Large intestine (tissue), 3 donors: ENCODE measurements around the gene CASP2. TPM values are rescaled to one million over a fixed set of nuclear protein-coding genes. Genes with fewer than 3 reads are reported as not detected.

Experiments
- DNase-seq, 2 donors: peaks; one replicate each; pipeline versions ENCODE4 v3.0.0 to v3.0.0-alpha.2; 2013
- H3K27ac ChIP-seq: one replicate; pipeline ENCODE4 v1.5.1; 2013; ENCODE audit warnings: low read length
- H3K27me3 ChIP-seq: 2 replicates; pipeline ENCODE4 v1.6.1; 2013; ENCODE audit warnings: low read length; ENCODE audit not compliant: control insufficient read depth, insufficient read depth
- H3K36me3 ChIP-seq: 2 replicates; pipeline ENCODE4 v1.6.1; 2013; ENCODE audit warnings: low read length; ENCODE audit not compliant: control insufficient read depth, insufficient read depth
- H3K4me1 ChIP-seq: one replicate; pipeline ENCODE4 v1.6.1; 2013; ENCODE audit warnings: low read length; ENCODE audit not compliant: control insufficient read depth, insufficient read depth
- H3K4me3 ChIP-seq: one replicate; pipeline ENCODE4 v1.5.1; 2013; ENCODE audit warnings: low read length
- H3K9me3 ChIP-seq: one replicate; pipeline ENCODE4 v1.6.1; 2013; ENCODE audit warnings: mild to moderate bottlenecking, low read depth, low read length, moderate library complexity; ENCODE audit not compliant: control insufficient read depth
- WGBS: methylation state at CpG from one replicate; pipeline ENCODE4 v1.1.5; 2013; ENCODE audit warnings: low lambda C conversion rate; ENCODE audit not compliant: insufficient coverage; 5-methylcytosine and 5-hydroxymethylcytosine counted together
- polyA plus RNA-seq: library from polyadenylated mRNA; unstranded; fragments of 120-200 nt; gene quantifications from one replicate; pipeline ENCODE4 v1.2.1, GENCODE V29; 2013

CASP2 gene
- polyA plus RNA-seq, 1 donor: 29.4 TPM

GRCh38 chr7:143327903-143328302, 39.8 kb downstream of the CASP2 start:
- no peak for DNase-seq
- Histone ChIP-seq H3K4me1 (peaks cover 4% of the 10 kb centered on the region), H3K4me3 (no peak overlapping the region), H3K27ac (no peak overlapping the region), H3K9me3 (no peaks in the 10 kb centered on the region), H3K36me3 (no peaks in the 10 kb centered on the region), H3K27me3 (no peaks in the 10 kb centered on the region)
- WGBS: no CpG with 5 or more reads among the region's 5 CpGs

- no peaks in the 10 kb centered on the region for H3K36me3 ChIP-seq
- no peaks in the 10 kb centered on the region for H3K27me3 ChIP-seq
- no peaks in the 10 kb centered on the region for H3K4me1 ChIP-seq
- H3K27ac ChIP-seq: no peak overlapping the region
- H3K4me3 ChIP-seq: no peak overlapping the region
- 92% methylated on average over 7 of the region's 10 CpGs for WGBS
- no peaks in the 10 kb centered on the region for H3K9me3 ChIP-seq
- DNase-seq: no peak
Observed at GRCh38 chr7:143329471-143330170, 41.5 kb downstream of the CASP2 start.

- Histone ChIP-seq H3K9me3 (no peaks in the 10 kb centered on the region), H3K27me3 (no peaks in the 10 kb centered on the region), H3K36me3 (no peaks in the 10 kb centered on the region), H3K4me1 (no peaks in the 10 kb centered on the region), H3K4me3 (no peak overlapping the region), H3K27ac (no peak overlapping the region)
- no peak for DNase-seq
- 94% methylated on average over 3 of the region's 8 CpGs for WGBS
Observed at GRCh38 chr7:143331179-143331801, 43.1 kb downstream of the CASP2 start.

- no peaks in the 10 kb centered on the region for H3K36me3 ChIP-seq
- WGBS: 71% methylated on average over 1 of the region's 1 CpG
- no peak overlapping the region for H3K4me3 ChIP-seq
- no peak for DNase-seq
- H3K4me1 ChIP-seq: no peaks in the 10 kb centered on the region
- H3K27me3 ChIP-seq: peaks cover 6% of the 10 kb centered on the region
- no peak overlapping the region for H3K27ac ChIP-seq
- no peaks in the 10 kb centered on the region for H3K9me3 ChIP-seq
Observed at GRCh38 chr7:143334244-143334643, 46.1 kb downstream of the CASP2 start.

GRCh38 chr7:143337216-143337615, 49.1 kb downstream of the CASP2 start:
- no peaks in the 10 kb centered on the region for H3K9me3 ChIP-seq
- no peak overlapping the region for H3K4me3 ChIP-seq
- H3K27me3 ChIP-seq: peaks cover 7% of the 10 kb centered on the region
- no peaks in the 10 kb centered on the region for H3K4me1 ChIP-seq
- no peak overlapping the region for H3K27ac ChIP-seq
- WGBS: 83% methylated on average over 3 of the region's 3 CpGs
- no peak for DNase-seq
- H3K36me3 ChIP-seq: no peaks in the 10 kb centered on the region

- Histone ChIP-seq H3K4me3 (no peak overlapping the region), H3K36me3 (no peaks in the 10 kb centered on the region), H3K27me3 (peaks cover 17% of the 10 kb centered on the region), H3K4me1 (peaks cover 6% of the 10 kb centered on the region), H3K9me3 (no peaks in the 10 kb centered on the region), H3K27ac (no peak overlapping the region)
- 100% methylated on average over 1 of the region's 8 CpGs for WGBS
- DNase-seq: no peak
Observed at GRCh38 chr7:143341842-143342241, 53.7 kb downstream of the CASP2 start.

GRCh38 chr7:143343596-143343995, 55.4 kb downstream of the CASP2 start:
- DNase-seq: no peak
- Histone ChIP-seq H3K4me1 (peaks cover 6% of the 10 kb centered on the region), H3K9me3 (no peaks in the 10 kb centered on the region), H3K36me3 (no peaks in the 10 kb centered on the region), H3K27me3 (peaks cover 14% of the 10 kb centered on the region), H3K4me3 (no peak overlapping the region), H3K27ac (no peak overlapping the region)
- 94% methylated on average over 2 of the region's 3 CpGs for WGBS

GRCh38 chr7:143345428-143345900, 57.3 kb downstream of the CASP2 start:
- DNase-seq: peak; percentile 52 to 69
- Histone ChIP-seq H3K36me3 (no peaks in the 10 kb centered on the region), H3K4me1 (peaks cover 6% of the 10 kb centered on the region), H3K4me3 (peak overlapping the region; percentile 28), H3K27ac (no peak overlapping the region), H3K27me3 (peaks cover 16% of the 10 kb centered on the region), H3K9me3 (no peaks in the 10 kb centered on the region)
- 7% methylated on average over 3 of the region's 35 CpGs for WGBS

GRCh38 chr7:143346018-143346417, 57.9 kb downstream of the CASP2 start:
- Histone ChIP-seq H3K4me1 (peaks cover 6% of the 10 kb centered on the region), H3K27me3 (peaks cover 16% of the 10 kb centered on the region), H3K4me3 (no peak overlapping the region), H3K9me3 (no peaks in the 10 kb centered on the region), H3K36me3 (no peaks in the 10 kb centered on the region), H3K27ac (no peak overlapping the region)
- DNase-seq: no peak
- WGBS: no CpG with 5 or more reads among the region's 4 CpGs

- Histone ChIP-seq H3K9me3 (no peaks in the 10 kb centered on the region), H3K4me1 (peaks cover 6% of the 10 kb centered on the region), H3K27me3 (peaks cover 16% of the 10 kb centered on the region), H3K36me3 (no peaks in the 10 kb centered on the region), H3K4me3 (no peak overlapping the region), H3K27ac (no peak overlapping the region)
- WGBS: 71% methylated on average over 1 of the region's 5 CpGs
- DNase-seq: no peak
Observed at GRCh38 chr7:143347950-143348349, 59.8 kb downstream of the CASP2 start.
